GM12878 (cell line): Measurements from ENCODE around the gene TMCC2. TPM values are rescaled to one million over a fixed set of nuclear protein-coding genes. Genes with fewer than 3 reads are reported as not detected.
A peak's percentile ranks its signal among the peaks of the same experiment; 100 is the strongest.

Experiments used
- ATAC-seq: fragments of 200-7000 bp; cut with Tn5 transposase; 3 replicates; pipeline ENCODE4 v1.9.1; 2020; ENCODE audit warnings: mild to moderate bottlenecking, moderate library complexity
- BruUV-seq: library from RNA; stranded (reverse); fragments of 400-500 nt; replicated peaks from 2 replicates; lab custom pipeline; 2021; lab: Mats Ljungman, UMichigan
- CTCF ChIA-PET: fragments of 300-600 bp; sonication (Branson Sonifier 250); formaldehyde crosslinking; extraction: SDS; loops from one replicate; lab custom pipeline; 2021; ENCODE audit warnings: inconsistent platforms; lab: Yijun Ruan, JAX
- POLR2A ChIA-PET: fragments of 350-600 bp; formaldehyde crosslinking; extraction: SDS; loops from one replicate; lab custom pipeline; 2021; ENCODE audit warnings: inconsistent platforms; lab: Charles Lee
- RAD21 ChIA-PET: fragments of 300-600 bp; sonication (Branson Sonifier 250); formaldehyde crosslinking; loops from one replicate; lab custom pipeline; 2023; ENCODE audit warnings: antibody characterized with exemption; ENCODE audit not compliant: unreplicated experiment; lab: Charles Lee
- SMC1A ChIA-PET: fragments of 300-600 bp; sonication (Branson Sonifier 250); formaldehyde crosslinking; loops from one replicate; lab custom pipeline; 2023; ENCODE audit not compliant: unreplicated experiment, uncharacterized antibody; lab: Charles Lee
- DNase-seq: peaks from one replicate; pipeline ENCODE4 v3.0.0-alpha.2; 2011; ENCODE audit warnings: low read depth, low spot score
- FAIRE-seq: peaks from 3 replicates; lab custom pipeline; 2011; peaks lifted over from hg19 to GRCh38; lab: Jason Lieb, UNC
- H2AFZ ChIP-seq: 2 replicates; pipeline ENCODE4 v1.6.0; 2011; ENCODE audit warnings: low read depth, low read length, control low read depth; ENCODE audit not compliant: control insufficient read depth
- H3K27ac ChIP-seq: 2 replicates; pipeline ENCODE4 v1.5.1; 2011; ENCODE audit warnings: control low read depth; ENCODE audit not compliant: control insufficient read depth, insufficient read depth
- H3K27me3 ChIP-seq, 2 experiments: replicated peaks in 1 of 2; 2 replicates each; pipeline versions ENCODE4 v1.6.0 to v1.6.1; 2011; ENCODE audit warnings: low read length in 1 of 2; ENCODE audit not compliant: control insufficient read depth in 2 of 2, insufficient read depth in 2 of 2
- H3K36me3 ChIP-seq, 2 experiments: 2 replicates each; pipeline ENCODE4 v1.5.1; 2011; ENCODE audit warnings: low read length in 1 of 2; ENCODE audit not compliant: control insufficient read depth in 2 of 2, insufficient read depth in 2 of 2
- H3K4me1 ChIP-seq: 2 replicates; pipeline ENCODE4 v1.6.1; 2011; ENCODE audit warnings: mild to moderate bottlenecking, low read length, moderate library complexity, mixed read lengths; ENCODE audit not compliant: control insufficient read depth, insufficient read depth
- H3K4me2 ChIP-seq: 2 replicates; pipeline ENCODE4 v1.6.0; 2011; ENCODE audit warnings: control low read depth; ENCODE audit not compliant: control insufficient read depth, insufficient read depth
- H3K4me3 ChIP-seq: fragments of 200-600 bp; sonication (generic); 2 replicates; pipeline ENCODE4 v1.5.1; 2016
- H3K79me2 ChIP-seq: 2 replicates; pipeline ENCODE4 v1.6.0; 2011; ENCODE audit warnings: low read length; ENCODE audit not compliant: control insufficient read depth, insufficient read depth
- H3K9ac ChIP-seq: 2 replicates; pipeline ENCODE4 v1.8.0; 2011; ENCODE audit warnings: low read length, control low read depth, mixed read lengths; ENCODE audit not compliant: control insufficient read depth, insufficient read depth
- H3K9me3 ChIP-seq: replicated peaks from 3 replicates; pipeline ENCODE4 v1.5.1; 2011; ENCODE audit warnings: mild to moderate bottlenecking, low read length; ENCODE audit not compliant: control insufficient read depth, insufficient read depth
- H4K20me1 ChIP-seq: 2 replicates; pipeline ENCODE4 v1.6.0; 2011; ENCODE audit not compliant: control insufficient read depth, insufficient read depth
- EGR1 ChIP-seq, 2 experiments: IDR thresholded peaks; 1 replicate in 1 of 2; 2 replicates in 1 of 2; pipeline ENCODE4 v1.6.1; 2011 to 2012; ENCODE audit warnings: low read depth in 2 of 2, low read length in 2 of 2, borderline replicate concordance in 1 of 2, mild to moderate bottlenecking in 1 of 2, moderate library complexity in 1 of 2
- JUNB ChIP-seq: IDR thresholded peaks from 2 replicates; pipeline ENCODE4 v1.6.1; 2016; ENCODE audit warnings: antibody characterized with exemption, mild to moderate bottlenecking
- MEF2A ChIP-seq: IDR thresholded peaks from 2 replicates; pipeline ENCODE4 v1.6.1; 2011; ENCODE audit warnings: low read depth, mild to moderate bottlenecking, low read length, moderate library complexity; ENCODE audit not compliant: insufficient read depth
- PML ChIP-seq: IDR thresholded peaks from 2 replicates; pipeline ENCODE4 v1.6.1; 2012; ENCODE audit warnings: low read length, inconsistent platforms
- RUNX3 ChIP-seq: IDR thresholded peaks from 2 replicates; pipeline ENCODE4 v1.6.1; 2012; ENCODE audit warnings: low read length, inconsistent platforms
- TCF7 ChIP-seq: IDR thresholded peaks from 2 replicates; pipeline ENCODE4 v1.6.1; 2014; ENCODE audit warnings: antibody characterized with exemption, borderline replicate concordance
- ZBTB11 ChIP-seq: fragments of 450-650 bp; formaldehyde crosslinking; IDR thresholded peaks from 2 replicates; pipeline ENCODE4 v1.5.0; 2022; ENCODE audit warnings: mild to moderate bottlenecking, missing genetic modification characterization
- WGBS: methylation state at CpG from one replicate; pipeline ENCODE4 v1.1.6; 2016; ENCODE audit warnings: low lambda C conversion rate; ENCODE audit not compliant: insufficient replicate concordance, insufficient coverage; ENCODE audit errors: missing lambda C conversion rate; 5-methylcytosine and 5-hydroxymethylcytosine counted together
- in situ Hi-C: fragments of 300-500 bp; cut with MboI; formaldehyde crosslinking; loops from 9 replicates; pipeline ENCODE4 v1.14.3; 2018; ENCODE audit warnings: mixed read lengths
- intact Hi-C: fragments of 100-400 bp; cut with micrococcal nuclease; formaldehyde crosslinking; loops from one replicate; pipeline ENCODE4 v1.14.2; 2022; ENCODE audit not compliant: unreplicated experiment
- polyA plus RNA-seq, 11 experiments: library from polyadenylated mRNA; depleted of rRNA in 4 of 11; unstranded in 6 of 11; stranded (reverse) in 5 of 11; fragments of >200 nt; fragmentation: Nextera tagmentation in 4 of 11; fragmentation: Illumina TruSeq in 1 of 11; extraction: Ambion mirVana in 4 of 11; extraction: Trizol in 1 of 11; gene quantifications; 1 replicate in 1 of 11; 2 replicates in 10 of 11; pipeline versions ENCODE4 v1.2.1 to v1.2.3, GENCODE V29; 2011 to 2016; ENCODE audit warnings: inconsistent platforms in 2 of 11, missing spikeins in 2 of 11, low read depth in 1 of 11
- total RNA-seq, 4 experiments: library from RNA; depleted of rRNA in 3 of 4; stranded (reverse); fragments of >200 nt in 3 of 4; fragmentation: Illumina TruSeq in 1 of 4; extraction: Trizol in 1 of 4; gene quantifications; 2 replicates each; pipeline versions ENCODE4 v1.2.1 to v1.2.3, GENCODE V29; 2013 to 2021
- TF ChIP-seq, protein P1 (sequence below): fragments of 450-650 bp; IDR thresholded peaks from 2 replicates; pipeline ENCODE4 v1.6.1; 2016; ENCODE audit warnings: mild to moderate bottlenecking
- TF ChIP-seq, protein P2 (sequence below): IDR thresholded peaks from 2 replicates; pipeline ENCODE4 v1.6.1; 2011; ENCODE audit warnings: borderline replicate concordance, low read depth, mild to moderate bottlenecking, moderate library complexity, low read length; ENCODE audit not compliant: insufficient read depth, poor library complexity, severe bottlenecking

The TMCC2 gene
- total and polyA plus RNA-seq, 10 of the 15 experiments (the other 5 are each of a cell fraction or from before 2014, with no cell fraction given) = 0.06 to 2.3 (median 0.76) TPM

GRCh38 chr1:205183676-205184335, 43.9 kb upstream of the TMCC2 start:
- FAIRE-seq = no peak

GRCh38 chr1:205186191-205186590, 41.6 kb upstream of the TMCC2 start:
- intact Hi-C loops (no loop called here), in situ Hi-C loops (no loop called here)
- Histone ChIP-seq H3K27me3 (no peaks in the 10 kb centered on the region), H3K9ac (no peak overlapping the region), H2AFZ (no peak overlapping the region), H3K4me1 (no peaks in the 10 kb centered on the region), H3K9me3 (no peaks in the 10 kb centered on the region), H3K36me3 (no peaks in the 10 kb centered on the region), H4K20me1 (no peaks in the 10 kb centered on the region), H3K4me2 (no peak overlapping the region), H3K79me2 (no peaks in the 10 kb centered on the region), H3K4me3 (no peak overlapping the region), H3K27ac (no peak overlapping the region)
- DNase-seq (no peak), ATAC-seq (no peak; the same call in 2 of the 3 replicates), FAIRE-seq (no peak)
- RAD21 ChIA-PET = interaction anchor here (1.2 kb wide), 1 partner anchor 12 kb away, joined by 4 read pairs; no protein-coding TSS in a partner anchor
- no TSS peak for BruUV-seq
- SMC1A ChIA-PET = interaction anchor here (0.6 to 1.7 kb wide), 3 partner anchors 9 to 468 kb away, joined by 3 to 6 read pairs (median 3); no protein-coding TSS in a partner anchor
- POLR2A ChIA-PET = no interaction called here
- CTCF ChIA-PET = interaction anchor here (1.0 to 1.6 kb wide), 2 partner anchors 9 to 67 kb away, joined by 3 read pairs; no protein-coding TSS in a partner anchor
- TF ChIP-seq TCF7 (peak; percentile 98), ZBTB11 (no peak), JUNB (peak; percentile 62; the same call in 1 of the 2 replicates), MEF2A (no peak), EGR1 (IDR thresholded peaks at IDR 0.05; ENCODE audit: borderline replicate concordance in 1 of 2, low read depth in 2 of 2, low read length in 2 of 2) (peak in 1 of 2 experiments; percentile 17; a peak in 1 of 3 replicates), RUNX3 (peak; percentile 96)
- TF ChIP-seq, protein P1, sequence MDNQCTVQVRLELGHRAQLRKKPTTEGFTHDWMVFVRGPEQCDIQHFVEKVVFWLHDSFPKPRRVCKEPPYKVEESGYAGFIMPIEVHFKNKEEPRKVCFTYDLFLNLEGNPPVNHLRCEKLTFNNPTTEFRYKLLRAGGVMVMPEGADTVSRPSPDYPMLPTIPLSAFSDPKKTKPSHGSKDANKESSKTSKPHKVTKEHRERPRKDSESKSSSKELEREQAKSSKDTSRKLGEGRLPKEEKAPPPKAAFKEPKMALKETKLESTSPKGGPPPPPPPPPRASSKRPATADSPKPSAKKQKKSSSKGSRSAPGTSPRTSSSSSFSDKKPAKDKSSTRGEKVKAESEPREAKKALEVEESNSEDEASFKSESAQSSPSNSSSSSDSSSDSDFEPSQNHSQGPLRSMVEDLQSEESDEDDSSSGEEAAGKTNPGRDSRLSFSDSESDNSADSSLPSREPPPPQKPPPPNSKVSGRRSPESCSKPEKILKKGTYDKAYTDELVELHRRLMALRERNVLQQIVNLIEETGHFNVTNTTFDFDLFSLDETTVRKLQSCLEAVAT = no peak
- TF ChIP-seq, protein P2, sequence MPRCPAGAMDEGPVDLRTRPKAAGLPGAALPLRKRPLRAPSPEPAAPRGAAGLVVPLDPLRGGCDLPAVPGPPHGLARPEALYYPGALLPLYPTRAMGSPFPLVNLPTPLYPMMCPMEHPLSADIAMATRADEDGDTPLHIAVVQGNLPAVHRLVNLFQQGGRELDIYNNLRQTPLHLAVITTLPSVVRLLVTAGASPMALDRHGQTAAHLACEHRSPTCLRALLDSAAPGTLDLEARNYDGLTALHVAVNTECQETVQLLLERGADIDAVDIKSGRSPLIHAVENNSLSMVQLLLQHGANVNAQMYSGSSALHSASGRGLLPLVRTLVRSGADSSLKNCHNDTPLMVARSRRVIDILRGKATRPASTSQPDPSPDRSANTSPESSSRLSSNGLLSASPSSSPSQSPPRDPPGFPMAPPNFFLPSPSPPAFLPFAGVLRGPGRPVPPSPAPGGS = peak; percentile 34

More at GRCh38 chr1:205183676-205184335, 43.9 kb upstream of the TMCC2 start:
- Histone ChIP-seq H3K27me3 (no peaks in the 10 kb centered on the region), H3K9me3 (no peaks in the 10 kb centered on the region), H3K27ac (no peak overlapping the region), H3K4me3 (no peak overlapping the region), H3K4me1 (no peaks in the 10 kb centered on the region), H4K20me1 (no peaks in the 10 kb centered on the region), H3K79me2 (no peaks in the 10 kb centered on the region), H3K36me3 (no peaks in the 10 kb centered on the region), H2AFZ (no peak overlapping the region), H3K4me2 (no peak overlapping the region), H3K9ac (no peak overlapping the region)
- TF ChIP-seq RUNX3 (peak; percentile 69), PML (no peak)
- 46% methylated on average over 4 of the region's 4 CpGs for WGBS
- ChIA-PET CTCF (interaction anchor here (0.5 to 0.8 kb wide), 4 partner anchors 17 to 1681 kb away, joined by 3 read pairs; no protein-coding TSS in a partner anchor), RAD21 (no interaction called here), SMC1A (interaction anchor here (0.7 to 1.2 kb wide), 2 partner anchors 16 to 73 kb away, joined by 3 read pairs; no protein-coding TSS in a partner anchor), POLR2A (interaction anchor here (1.4 kb wide), 1 partner anchor 14 kb away, joined by 3 read pairs; no protein-coding TSS in a partner anchor)
- BruUV-seq = no TSS peak
- DNase-seq (no peak), ATAC-seq (no peak)
- intact Hi-C loops (no loop called here), in situ Hi-C loops (no loop called here)
